SIG-M5 (cell line): Measurements from ENCODE around the gene AGRP.
"Not testable (repeated sequence)": the region's sequence is repeated elsewhere in the genome, so short reads cannot be mapped to it uniquely, and the experiment has no call there.

Experiments used
- DNase-seq: peaks from one replicate; lab custom pipeline; 2025; lab: John Stamatoyannopoulos, UW

The AGRP gene

GRCh38 chr16:67483150-67483549 lies at the start of gene AGRP:
AGRP (minus strand) TSS chr16:67483547; CDS start chr16:67483398, 149 bp downstream.
- DNase-seq: no peak

GRCh38 chr16:67531247-67531646 lies 47.9 kb upstream of the AGRP start:
- no peak for DNase-seq

- DNase-seq: no peak
These were observed 46.9 kb upstream of the AGRP start for GRCh38 chr16:67530013-67530939.

- DNase-seq: no peak
These were observed 46.2 kb upstream of the AGRP start for GRCh38 chr16:67529582-67530012.

- DNase-seq: no peak
These were observed 45.7 kb upstream of the AGRP start for GRCh38 chr16:67528870-67529581.

- DNase-seq: no peak
These were observed 45.0 kb upstream of the AGRP start, which contains the start of gene RIPOR1 for GRCh38 chr16:67528222-67528869. RIPOR1 (plus strand) TSS chr16:67528829; CDS start chr16:67538447, 9,618 bp downstream.

GRCh38 chr16:67526149-67526791 lies 42.9 kb upstream of the AGRP start:
- DNase-seq: no peak

- no peak for DNase-seq
These were observed 42.0 kb upstream of the AGRP start for GRCh38 chr16:67525176-67525860.

- peak; percentile 50 for DNase-seq
These were observed 37.9 kb upstream of the AGRP start for GRCh38 chr16:67521095-67521804.

GRCh38 chr16:67519242-67519641 lies 35.9 kb upstream of the AGRP start:
- DNase-seq: no peak

GRCh38 chr16:67518676-67519075 lies 35.3 kb upstream of the AGRP start:
- DNase-seq: no peak

- DNase-seq: no peak
These were observed 34.5 kb upstream of the AGRP start for GRCh38 chr16:67517661-67518423.

GRCh38 chr16:67517155-67517445 lies 33.8 kb upstream of the AGRP start:
- no peak for DNase-seq

- DNase-seq: no peak
These were observed 33.2 kb upstream of the AGRP start for GRCh38 chr16:67516296-67517154.

- DNase-seq: peak; percentile 52
These were observed 31.1 kb upstream of the AGRP start for GRCh38 chr16:67514382-67514828.

- not testable (repeated sequence) for DNase-seq
These were observed 30.5 kb upstream of the AGRP start for GRCh38 chr16:67513892-67514291.

GRCh38 chr16:67509016-67509415 lies 25.7 kb upstream of the AGRP start:
- no peak for DNase-seq

- no peak for DNase-seq
These were observed 23.1 kb upstream of the AGRP start for GRCh38 chr16:67506468-67506867.
